NCI-H187 (cell line): Measurements from ENCODE around the gene MORN5.
A peak's percentile ranks its signal among the peaks of the same experiment; 100 is the strongest.

Experiments used
- DNase-seq, 2 experiments: peaks; one replicate each; lab custom pipeline; 2025; lab: John Stamatoyannopoulos, UW

Gene MORN5

GRCh38 chr9:122216798-122217418 is 57.2 kb downstream of the MORN5 start:
- DNase-seq, result no peak

GRCh38 chr9:122217640-122218039 is 57.9 kb downstream of the MORN5 start:
- no peak for DNase-seq

GRCh38 chr9:122218071-122218934 is 58.6 kb downstream of the MORN5 start:
- no peak for DNase-seq

- DNase-seq, result no peak
Observed at GRCh38 chr9:122218935-122219855, 59.5 kb downstream of the MORN5 start.

- DNase-seq, result no peak
Observed at GRCh38 chr9:122219856-122220672, 60.4 kb downstream of the MORN5 start.

- DNase-seq, result no peak
Observed at GRCh38 chr9:122220673-122221182, 61.0 kb downstream of the MORN5 start.

GRCh38 chr9:122221183-122221811 is 61.6 kb downstream of the MORN5 start:
- DNase-seq, result no peak

GRCh38 chr9:122222791-122223190 is 63.1 kb downstream of the MORN5 start:
- DNase-seq, result no peak

- no peak for DNase-seq
Observed at GRCh38 chr9:122223435-122223834, 63.7 kb downstream of the MORN5 start.

- no peak for DNase-seq
Observed at GRCh38 chr9:122225312-122226141, 65.8 kb downstream of the MORN5 start.

- no peak for DNase-seq
Observed at GRCh38 chr9:122226142-122226757, 66.5 kb downstream of the MORN5 start.

- no peak for DNase-seq
Observed at GRCh38 chr9:122226758-122227574, 67.3 kb downstream of the MORN5 start.

- DNase-seq, result peak; percentile 4 to 57
Observed at GRCh38 chr9:122227575-122227900, 67.8 kb downstream of the MORN5 start.

- DNase-seq, result no peak
Observed at GRCh38 chr9:122228191-122228567, 68.5 kb downstream of the MORN5 start.

GRCh38 chr9:122228568-122229484 is 69.1 kb downstream of the MORN5 start, which contains the start of gene LHX6:
LHX6 (minus strand) TSS chr9:122228957; CDS start chr9:122228740, 217 bp downstream.
- DNase-seq, result no peak

- no peak for DNase-seq
Observed at GRCh38 chr9:122229485-122229837, 69.8 kb downstream of the MORN5 start.

GRCh38 chr9:122232796-122233306 is 73.1 kb downstream of the MORN5 start:
- DNase-seq, result no peak
